ENCODE data around the gene FTO.

Gene FTO

DNA sequence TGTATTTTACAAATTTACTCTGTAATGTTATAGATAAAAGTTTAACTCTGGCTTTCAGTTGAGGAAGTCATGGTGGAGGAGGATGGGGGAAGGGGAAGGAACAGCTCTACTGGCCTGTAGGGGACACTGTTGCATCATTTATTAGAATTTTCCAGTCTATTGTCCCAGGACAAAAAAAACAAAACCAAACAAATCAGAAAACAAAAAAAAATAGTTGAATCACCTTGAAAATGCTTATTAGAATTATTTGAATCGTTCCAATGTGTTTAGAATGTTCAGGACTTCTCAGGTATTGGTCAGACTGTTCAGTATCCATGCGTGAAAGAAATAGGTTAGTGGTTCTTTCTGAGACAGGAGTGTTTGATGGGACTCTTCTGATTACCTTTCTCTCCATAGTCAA, 242.0 kb downstream of the FTO start:
- DNase-seq: no peak
- H3K9ac ChIP-seq (ENCODE audit: low read length): no peak overlapping the region
- no peaks in the 10 kb centered on the region for H3K27me3 ChIP-seq (replicated peaks; ENCODE audit: insufficient read depth, low read length)
- no peaks in the 10 kb centered on the region for H3F3A ChIP-seq (ENCODE audit: insufficient read depth, low read length)
- no peak overlapping the region for H3K4me3 ChIP-seq (ENCODE audit: low read length)
- H3K9me3 ChIP-seq (replicated peaks; ENCODE audit: insufficient read depth, low read length): no peaks in the 10 kb centered on the region
- no peaks in the 10 kb centered on the region for H3K79me2 ChIP-seq (ENCODE audit: low read length)
- H3K4me2 ChIP-seq (ENCODE audit: low read depth, low read length): no peak overlapping the region
- no peaks in the 10 kb centered on the region for H3K36me3 ChIP-seq (replicated peaks; ENCODE audit: insufficient read depth, low read length)
- TF ChIP-seq, protein P1, sequence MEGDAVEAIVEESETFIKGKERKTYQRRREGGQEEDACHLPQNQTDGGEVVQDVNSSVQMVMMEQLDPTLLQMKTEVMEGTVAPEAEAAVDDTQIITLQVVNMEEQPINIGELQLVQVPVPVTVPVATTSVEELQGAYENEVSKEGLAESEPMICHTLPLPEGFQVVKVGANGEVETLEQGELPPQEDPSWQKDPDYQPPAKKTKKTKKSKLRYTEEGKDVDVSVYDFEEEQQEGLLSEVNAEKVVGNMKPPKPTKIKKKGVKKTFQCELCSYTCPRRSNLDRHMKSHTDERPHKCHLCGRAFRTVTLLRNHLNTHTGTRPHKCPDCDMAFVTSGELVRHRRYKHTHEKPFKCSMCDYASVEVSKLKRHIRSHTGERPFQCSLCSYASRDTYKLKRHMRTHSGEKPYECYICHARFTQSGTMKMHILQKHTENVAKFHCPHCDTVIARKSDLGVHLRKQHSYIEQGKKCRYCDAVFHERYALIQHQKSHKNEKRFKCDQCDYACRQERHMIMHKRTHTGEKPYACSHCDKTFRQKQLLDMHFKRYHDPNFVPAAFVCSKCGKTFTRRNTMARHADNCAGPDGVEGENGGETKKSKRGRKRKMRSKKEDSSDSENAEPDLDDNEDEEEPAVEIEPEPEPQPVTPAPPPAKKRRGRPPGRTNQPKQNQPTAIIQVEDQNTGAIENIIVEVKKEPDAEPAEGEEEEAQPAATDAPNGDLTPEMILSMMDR (IDR thresholded peaks at IDR 0.05; ENCODE audit: low read length): peak; percentile 52
- TF ChIP-seq EZH2 (optimal IDR thresholded peaks at IDR 0.05; ENCODE audit: low read depth, low read length): no peak
- TF ChIP-seq EZH2phosphoT487 (IDR thresholded peaks at IDR 0.05; ENCODE audit: low read length): no peak
- no peaks in the 10 kb centered on the region for H4K20me1 ChIP-seq (ENCODE audit: insufficient read depth, low read length)
- no peaks in the 10 kb centered on the region for H3K4me1 ChIP-seq (ENCODE audit: low read length)
- H3K9me2 ChIP-seq (replicated peaks; ENCODE audit: insufficient read depth, low read length): no peaks in the 10 kb centered on the region
- no peak overlapping the region for H2AFZ ChIP-seq (ENCODE audit: low read length)
- no peak overlapping the region for H3K27ac ChIP-seq (ENCODE audit: low read length)

DNA sequence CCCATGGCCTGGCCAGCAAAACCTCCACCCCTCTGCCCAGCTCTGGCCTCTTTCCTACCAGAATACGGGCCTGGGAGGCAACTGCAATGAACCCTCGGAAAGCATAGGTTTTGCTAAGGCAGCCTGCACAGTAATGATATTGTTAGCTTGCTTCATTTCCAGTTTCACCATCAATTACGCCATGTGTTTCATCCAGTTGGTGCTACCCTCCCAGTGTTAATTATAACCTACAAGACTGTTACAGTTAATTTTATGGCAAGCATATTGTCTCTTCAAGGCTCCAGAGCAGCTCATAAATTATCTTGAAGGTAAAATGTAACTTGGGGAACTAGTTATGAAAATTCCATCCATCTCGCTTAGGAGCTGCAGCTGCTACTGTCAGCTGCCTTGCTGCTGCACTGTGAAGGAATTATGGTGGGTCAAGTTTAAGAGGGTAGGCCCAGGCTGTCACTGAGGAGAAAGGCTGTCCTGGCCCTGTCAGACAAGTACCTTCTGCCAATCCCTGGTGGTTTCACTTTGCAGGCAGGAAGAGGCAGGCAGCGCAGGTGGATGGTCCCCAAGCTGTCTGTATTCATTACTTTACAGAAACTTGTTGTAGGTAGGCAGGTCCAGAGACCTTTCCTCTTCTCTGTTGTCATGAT, 242.9 kb downstream of the FTO start:
- H4K20me1 ChIP-seq (ENCODE audit: insufficient read depth, low read length): no peaks in the 10 kb centered on the region
- H3F3A ChIP-seq (ENCODE audit: insufficient read depth, low read length): no peaks in the 10 kb centered on the region
- no peaks in the 10 kb centered on the region for H3K9me3 ChIP-seq (replicated peaks; ENCODE audit: insufficient read depth, low read length)
- H3K4me3 ChIP-seq (ENCODE audit: low read length): no peak overlapping the region
- H3K79me2 ChIP-seq (ENCODE audit: low read length): no peaks in the 10 kb centered on the region
- no peak for DNase-seq
- H3K27me3 ChIP-seq (replicated peaks; ENCODE audit: insufficient read depth, low read length): no peaks in the 10 kb centered on the region
- TF ChIP-seq, protein P1 (IDR thresholded peaks at IDR 0.05; ENCODE audit: low read length): no peak
- TF ChIP-seq EZH2phosphoT487 (IDR thresholded peaks at IDR 0.05; ENCODE audit: low read length): no peak
- TF ChIP-seq EZH2 (optimal IDR thresholded peaks at IDR 0.05; ENCODE audit: low read depth, low read length): no peak
- no peak overlapping the region for H3K27ac ChIP-seq (ENCODE audit: low read length)
- no peak overlapping the region for H3K4me2 ChIP-seq (ENCODE audit: low read depth, low read length)
- no peak overlapping the region for H2AFZ ChIP-seq (ENCODE audit: low read length)
- H3K4me1 ChIP-seq (ENCODE audit: low read length): no peaks in the 10 kb centered on the region; the same call in 1 of the 2 replicates
- no peaks in the 10 kb centered on the region for H3K9me2 ChIP-seq (replicated peaks; ENCODE audit: insufficient read depth, low read length)
- H3K9ac ChIP-seq (ENCODE audit: low read length): no peak overlapping the region
- no peaks in the 10 kb centered on the region for H3K36me3 ChIP-seq (replicated peaks; ENCODE audit: insufficient read depth, low read length)

GRCh38 chr16:53947642-53948041, 243.7 kb downstream of the FTO start:
- Histone ChIP-seq H3K9me2 (replicated peaks; ENCODE audit: insufficient read depth, low read length) (no peaks in the 10 kb centered on the region), H2AFZ (ENCODE audit: low read length) (no peak overlapping the region), H3K4me3 (ENCODE audit: low read length) (no peak overlapping the region), H3K9ac (ENCODE audit: low read length) (no peak overlapping the region), H3K27me3 (replicated peaks; ENCODE audit: insufficient read depth, low read length) (no peaks in the 10 kb centered on the region), H3F3A (ENCODE audit: insufficient read depth, low read length) (no peaks in the 10 kb centered on the region), H3K9me3 (replicated peaks; ENCODE audit: insufficient read depth, low read length) (no peaks in the 10 kb centered on the region), H3K4me2 (ENCODE audit: low read depth, low read length) (no peak overlapping the region), H3K79me2 (ENCODE audit: low read length) (no peaks in the 10 kb centered on the region), H3K4me1 (ENCODE audit: low read length) (peaks cover 5% of the 10 kb centered on the region), H3K27ac (ENCODE audit: low read length) (no peak overlapping the region), H3K36me3 (replicated peaks; ENCODE audit: insufficient read depth, low read length) (no peaks in the 10 kb centered on the region), H4K20me1 (ENCODE audit: insufficient read depth, low read length) (no peaks in the 10 kb centered on the region)
- no peak for DNase-seq
- TF ChIP-seq, protein P1 (IDR thresholded peaks at IDR 0.05; ENCODE audit: low read length): no peak
- TF ChIP-seq EZH2phosphoT487 (IDR thresholded peaks at IDR 0.05; ENCODE audit: low read length) (no peak), EZH2 (optimal IDR thresholded peaks at IDR 0.05; ENCODE audit: low read depth, low read length) (no peak)
